HCT116 (cell line): Measurements from ENCODE around the gene FFAR1. TPM values are rescaled to one million over a fixed set of nuclear protein-coding genes. Genes with fewer than 3 reads are reported as not detected.

ENCODE experiments used
- ATAC-seq: fragments of 200-7000 bp; cut with Tn5 transposase; 2 replicates; pipeline ENCODE4 v1.9.1; 2020; ENCODE audit warnings: mild to moderate bottlenecking, moderate library complexity
- BruUV-seq: library from RNA; stranded (reverse); fragments of 400-500 nt; replicated peaks from 2 replicates; lab custom pipeline; 2021; lab: Mats Ljungman, UMichigan
- CTCF ChIA-PET: fragments of 300-600 bp; sonication (Branson Sonifier 250); formaldehyde crosslinking; loops from one replicate; lab custom pipeline; 2021; ENCODE audit warnings: antibody characterized with exemption; lab: Charles Lee
- POLR2A ChIA-PET: fragments of 300-600, 350-600 bp; sonication (Branson Sonifier 250); formaldehyde crosslinking; loops from one replicate; lab custom pipeline; 2021; ENCODE audit warnings: antibody characterized with exemption; lab: Charles Lee
- RAD21 ChIA-PET, 2 experiments: fragments of 300-600 bp; sonication (Branson Sonifier 250); formaldehyde crosslinking; loops; one replicate each; lab custom pipeline; 2023; ENCODE audit warnings: low total read pairs in 2 of 2; ENCODE audit not compliant: uncharacterized antibody in 2 of 2, unreplicated experiment in 2 of 2, low non-redundant PET in 1 of 2; lab: Charles Lee
- DNase-seq: peaks from one replicate; pipeline ENCODE4 v3.0.0-alpha.2; 2010; ENCODE audit warnings: low read depth, low spot score
- H2AFZ ChIP-seq: fragments of 200-600 bp; shearing (Covaris generic), sonication (generic); 2 replicates; pipeline ENCODE4 v1.6.1; 2017; ENCODE audit warnings: low read depth, mixed run types, mixed read lengths, antibody characterized with exemption, low read length; ENCODE audit not compliant: poor library complexity, severe bottlenecking
- H3K27ac ChIP-seq: 2 replicates; pipeline ENCODE4 v1.5.1; 2012; ENCODE audit warnings: low read depth, low read length
- H3K27me3 ChIP-seq: fragments of 200-600 bp; sonication (generic); 2 replicates; pipeline ENCODE4 v1.6.1; 2016; ENCODE audit warnings: mixed run types, low read length, mixed read lengths; ENCODE audit not compliant: insufficient read depth
- H3K36me3 ChIP-seq, 2 experiments: fragments of 200-500 bp in 1 of 2; fragments of 200-600 bp in 1 of 2; sonication (Bioruptor generic) in 1 of 2; sonication (generic) in 1 of 2; 2 replicates each; pipeline versions ENCODE4 v1.5.1 to v1.6.1; 2014 to 2016; ENCODE audit warnings: low read length in 2 of 2, inconsistent platforms in 1 of 2, mixed read lengths in 1 of 2, mixed run types in 1 of 2; ENCODE audit not compliant: insufficient read depth in 2 of 2, control insufficient read depth in 1 of 2
- H3K4me1 ChIP-seq, 2 experiments: fragments of 200-600 bp in 1 of 2; sonication (generic) in 1 of 2; 2 replicates each; pipeline versions ENCODE4 v1.5.1 to v1.6.1; 2012 to 2017; ENCODE audit warnings: low read length in 2 of 2, inconsistent platforms in 1 of 2, mild to moderate bottlenecking in 1 of 2, mixed read lengths in 1 of 2, mixed run types in 1 of 2, moderate library complexity in 1 of 2; ENCODE audit not compliant: insufficient read depth in 2 of 2, control insufficient read depth in 1 of 2
- H3K4me2 ChIP-seq: fragments of 200-600 bp; sonication (generic); 2 replicates; pipeline ENCODE4 v1.6.1; 2017; ENCODE audit warnings: mixed run types, low read length, mixed read lengths
- H3K4me3 ChIP-seq, 2 experiments: fragments of 200-600 bp in 1 of 2; sonication (generic) in 1 of 2; replicated peaks in 1 of 2; 2 replicates each; pipeline ENCODE4 v1.5.1; 2011 to 2016; ENCODE audit warnings: low read length in 2 of 2, control low read depth in 1 of 2, low read depth in 1 of 2, mild to moderate bottlenecking in 1 of 2, mixed read lengths in 1 of 2, mixed run types in 1 of 2
- H3K79me2 ChIP-seq: fragments of 200-600 bp; sonication (generic); 2 replicates; pipeline ENCODE4 v1.6.1; 2017; ENCODE audit warnings: mild to moderate bottlenecking, mixed run types, low read length, moderate library complexity, mixed read lengths; ENCODE audit not compliant: insufficient read depth
- H3K9ac ChIP-seq: fragments of 200-600 bp; sonication (generic); 2 replicates; pipeline ENCODE4 v1.6.1; 2016; ENCODE audit warnings: low read length, mixed read lengths
- H3K9me2 ChIP-seq: fragments of 200-600 bp; sonication (generic), shearing (Covaris generic); 2 replicates; pipeline ENCODE4 v1.6.1; 2017; ENCODE audit warnings: mixed run types, mild to moderate bottlenecking, moderate library complexity; ENCODE audit not compliant: insufficient read depth
- H3K9me3 ChIP-seq, 2 experiments: fragments of 200-500 bp in 1 of 2; fragments of 200-600 bp in 1 of 2; sonication (Bioruptor generic) in 1 of 2; sonication (generic) in 1 of 2; 2 replicates each; pipeline ENCODE4 v1.6.1; 2014 to 2017; ENCODE audit warnings: low read length in 2 of 2, mixed read lengths in 2 of 2, inconsistent platforms in 1 of 2, low read depth in 1 of 2, mild to moderate bottlenecking in 1 of 2, mixed run types in 1 of 2, moderate library complexity in 1 of 2; ENCODE audit not compliant: control insufficient read depth in 1 of 2, insufficient read depth in 1 of 2
- H4K20me1 ChIP-seq: fragments of 200-600 bp; sonication (generic), shearing (Covaris generic); 2 replicates; pipeline ENCODE4 v1.6.1; 2017; ENCODE audit warnings: mixed run types, mild to moderate bottlenecking, moderate library complexity; ENCODE audit not compliant: insufficient read depth
- EZH2phosphoT487 ChIP-seq: fragments of 200-600 bp; IDR thresholded peaks from 2 replicates; pipeline ENCODE4 v1.6.1; 2018; ENCODE audit warnings: antibody characterized with exemption, borderline replicate concordance
- FOSL1 ChIP-seq: IDR thresholded peaks from 2 replicates; pipeline ENCODE4 v1.6.1; 2012; ENCODE audit warnings: low read depth
- POLR2A ChIP-seq: IDR thresholded peaks from 2 replicates; pipeline ENCODE4 v1.7.0; 2011; ENCODE audit warnings: borderline replicate concordance; ENCODE audit not compliant: insufficient read depth, insufficient read length; ENCODE audit errors: extremely low read depth
- RAD21 ChIP-seq: IDR thresholded peaks from 2 replicates; pipeline ENCODE4 v1.6.1; 2012; ENCODE audit warnings: low read depth, mild to moderate bottlenecking
- SIN3A ChIP-seq: IDR thresholded peaks from 2 replicates; pipeline ENCODE4 v1.6.1; 2012; ENCODE audit warnings: low read depth
- intact Hi-C: fragments of 100-400 bp; cut with micrococcal nuclease; formaldehyde crosslinking; loops from 2 replicates; pipeline ENCODE4 v1.10.0; 2022
- total RNA-seq: library from RNA; stranded (reverse); gene quantifications from one replicate; pipeline ENCODE4 v1.2.1, GENCODE V29; 2021; ENCODE audit not compliant: unreplicated experiment
- TF ChIP-seq, protein P1 (sequence below), 3 experiments: fragments of 200-600 bp in 1 of 3; sonication (generic) in 1 of 3; IDR thresholded peaks in 2 of 3; conservative IDR thresholded peaks in 1 of 3; 2 replicates each; pipeline ENCODE4 v1.5.1; 2012 to 2017; ENCODE audit warnings: low read depth in 2 of 3, low read length in 2 of 3, antibody characterized with exemption in 1 of 3, borderline replicate concordance in 1 of 3, control low read depth in 1 of 3, mild to moderate bottlenecking in 1 of 3, mixed read lengths in 1 of 3, mixed run types in 1 of 3, moderate library complexity in 1 of 3; ENCODE audit not compliant: insufficient read depth in 1 of 3
- TF ChIP-seq, protein P2 (sequence below): IDR thresholded peaks from 2 replicates; pipeline ENCODE4 v1.6.1; 2012
- TF ChIP-seq, protein P3 (sequence below): IDR thresholded peaks from 2 replicates; pipeline ENCODE4 v1.6.1; 2012

FFAR1 gene
- total RNA-seq, 1 experiment from 2014 or later = not detected

DNA sequence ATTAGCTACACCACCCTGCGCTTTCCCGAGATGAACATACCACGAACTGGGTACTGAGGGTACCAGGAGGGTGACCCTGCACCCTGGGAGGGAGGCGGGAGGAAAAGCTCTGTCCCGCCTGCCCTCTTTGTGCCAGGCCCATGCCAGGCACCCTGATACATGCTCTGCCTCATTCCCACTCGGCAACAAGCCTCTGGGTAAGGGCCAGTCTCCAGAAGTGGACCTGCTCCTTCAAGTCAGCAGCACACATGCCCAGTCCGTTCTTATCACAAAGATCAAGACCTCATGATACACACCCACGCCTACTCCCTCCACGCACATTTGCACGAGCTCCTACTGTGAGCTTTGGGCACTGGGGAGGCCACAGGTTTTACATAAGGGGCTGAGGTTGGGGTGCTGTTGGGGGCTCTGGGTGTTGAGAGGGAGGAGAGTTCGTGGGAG, 2.0 kb upstream of the FFAR1 start:
- Histone ChIP-seq H3K9me2 (no peaks in the 10 kb centered on the region), H4K20me1 (no peaks in the 10 kb centered on the region), H3K9ac (no peak overlapping the region), H2AFZ (no peak overlapping the region), H3K9me3 (no peaks in the 10 kb centered on the region), H3K27ac (no peak overlapping the region), H3K79me2 (no peaks in the 10 kb centered on the region), H3K4me2 (no peak overlapping the region), H3K4me1 (no peaks in the 10 kb centered on the region), H3K36me3 (no peaks in the 10 kb centered on the region), H3K4me3 (no peak overlapping the region), H3K27me3 (no peaks in the 10 kb centered on the region)
- CTCF ChIA-PET = interaction anchor here (1.4 kb wide), 1 partner anchor 149 kb away, joined by 3 read pairs; no protein-coding TSS in a partner anchor
- RAD21 ChIA-PET = interaction anchor here in 1 of 2 experiments (1.3 kb wide), 1 partner anchor 123 kb away, joined by 5 read pairs; no protein-coding TSS in a partner anchor
- POLR2A ChIA-PET = no interaction called here
- no peak for DNase-seq
- BruUV-seq = no TSS peak
- TF ChIP-seq, protein P1, sequence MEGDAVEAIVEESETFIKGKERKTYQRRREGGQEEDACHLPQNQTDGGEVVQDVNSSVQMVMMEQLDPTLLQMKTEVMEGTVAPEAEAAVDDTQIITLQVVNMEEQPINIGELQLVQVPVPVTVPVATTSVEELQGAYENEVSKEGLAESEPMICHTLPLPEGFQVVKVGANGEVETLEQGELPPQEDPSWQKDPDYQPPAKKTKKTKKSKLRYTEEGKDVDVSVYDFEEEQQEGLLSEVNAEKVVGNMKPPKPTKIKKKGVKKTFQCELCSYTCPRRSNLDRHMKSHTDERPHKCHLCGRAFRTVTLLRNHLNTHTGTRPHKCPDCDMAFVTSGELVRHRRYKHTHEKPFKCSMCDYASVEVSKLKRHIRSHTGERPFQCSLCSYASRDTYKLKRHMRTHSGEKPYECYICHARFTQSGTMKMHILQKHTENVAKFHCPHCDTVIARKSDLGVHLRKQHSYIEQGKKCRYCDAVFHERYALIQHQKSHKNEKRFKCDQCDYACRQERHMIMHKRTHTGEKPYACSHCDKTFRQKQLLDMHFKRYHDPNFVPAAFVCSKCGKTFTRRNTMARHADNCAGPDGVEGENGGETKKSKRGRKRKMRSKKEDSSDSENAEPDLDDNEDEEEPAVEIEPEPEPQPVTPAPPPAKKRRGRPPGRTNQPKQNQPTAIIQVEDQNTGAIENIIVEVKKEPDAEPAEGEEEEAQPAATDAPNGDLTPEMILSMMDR (IDR thresholded peaks at IDR 0.05 in 2 of 3, conservative IDR thresholded peaks at IDR 0.05 in 1 of 3; ENCODE audit: borderline replicate concordance in 1 of 3, insufficient read depth in 1 of 3, low read depth in 2 of 3, low read length in 2 of 3) = no peak
- TF ChIP-seq RAD21 (no peak), FOSL1 (no peak), EZH2phosphoT487 (no peak), SIN3A (no peak), POLR2A (no peak)
- TF ChIP-seq, protein P2, sequence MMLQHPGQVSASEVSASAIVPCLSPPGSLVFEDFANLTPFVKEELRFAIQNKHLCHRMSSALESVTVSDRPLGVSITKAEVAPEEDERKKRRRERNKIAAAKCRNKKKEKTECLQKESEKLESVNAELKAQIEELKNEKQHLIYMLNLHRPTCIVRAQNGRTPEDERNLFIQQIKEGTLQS = no peak
- TF ChIP-seq, protein P3, sequence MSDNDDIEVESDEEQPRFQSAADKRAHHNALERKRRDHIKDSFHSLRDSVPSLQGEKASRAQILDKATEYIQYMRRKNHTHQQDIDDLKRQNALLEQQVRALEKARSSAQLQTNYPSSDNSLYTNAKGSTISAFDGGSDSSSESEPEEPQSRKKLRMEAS = no peak
- no peak for ATAC-seq
- intact Hi-C loops = no loop called here
